ENCODE results near the gene MAPK6. TPM values are rescaled to one million over a fixed set of nuclear protein-coding genes. Genes with fewer than 3 reads are reported as not detected.

Gene MAPK6
- total and polyA plus RNA-seq, 2 of the 8 experiments (the other 6 are each of a cell fraction or from before 2014, with no cell fraction given) = 22.6 to 108 TPM

- TF ChIP-seq, protein P1, sequence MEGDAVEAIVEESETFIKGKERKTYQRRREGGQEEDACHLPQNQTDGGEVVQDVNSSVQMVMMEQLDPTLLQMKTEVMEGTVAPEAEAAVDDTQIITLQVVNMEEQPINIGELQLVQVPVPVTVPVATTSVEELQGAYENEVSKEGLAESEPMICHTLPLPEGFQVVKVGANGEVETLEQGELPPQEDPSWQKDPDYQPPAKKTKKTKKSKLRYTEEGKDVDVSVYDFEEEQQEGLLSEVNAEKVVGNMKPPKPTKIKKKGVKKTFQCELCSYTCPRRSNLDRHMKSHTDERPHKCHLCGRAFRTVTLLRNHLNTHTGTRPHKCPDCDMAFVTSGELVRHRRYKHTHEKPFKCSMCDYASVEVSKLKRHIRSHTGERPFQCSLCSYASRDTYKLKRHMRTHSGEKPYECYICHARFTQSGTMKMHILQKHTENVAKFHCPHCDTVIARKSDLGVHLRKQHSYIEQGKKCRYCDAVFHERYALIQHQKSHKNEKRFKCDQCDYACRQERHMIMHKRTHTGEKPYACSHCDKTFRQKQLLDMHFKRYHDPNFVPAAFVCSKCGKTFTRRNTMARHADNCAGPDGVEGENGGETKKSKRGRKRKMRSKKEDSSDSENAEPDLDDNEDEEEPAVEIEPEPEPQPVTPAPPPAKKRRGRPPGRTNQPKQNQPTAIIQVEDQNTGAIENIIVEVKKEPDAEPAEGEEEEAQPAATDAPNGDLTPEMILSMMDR (IDR thresholded peaks at IDR 0.05; ENCODE audit: control extremely low read depth in 1 of 3, insufficient read depth in 1 of 3, low read depth in 1 of 3, low read length in 3 of 3) = no peak
- TF ChIP-seq RNF2 (IDR thresholded peaks at IDR 0.05; ENCODE audit: borderline replicate concordance, low read depth, low read length, missing control alignments, poor library complexity, severe bottlenecking) (no peak), POLR2A (IDR thresholded peaks at IDR 0.05; ENCODE audit: control extremely low read depth in 1 of 2, low read depth in 2 of 2, low read length in 2 of 2) (no peak)
- TF ChIP-seq, protein P2, sequence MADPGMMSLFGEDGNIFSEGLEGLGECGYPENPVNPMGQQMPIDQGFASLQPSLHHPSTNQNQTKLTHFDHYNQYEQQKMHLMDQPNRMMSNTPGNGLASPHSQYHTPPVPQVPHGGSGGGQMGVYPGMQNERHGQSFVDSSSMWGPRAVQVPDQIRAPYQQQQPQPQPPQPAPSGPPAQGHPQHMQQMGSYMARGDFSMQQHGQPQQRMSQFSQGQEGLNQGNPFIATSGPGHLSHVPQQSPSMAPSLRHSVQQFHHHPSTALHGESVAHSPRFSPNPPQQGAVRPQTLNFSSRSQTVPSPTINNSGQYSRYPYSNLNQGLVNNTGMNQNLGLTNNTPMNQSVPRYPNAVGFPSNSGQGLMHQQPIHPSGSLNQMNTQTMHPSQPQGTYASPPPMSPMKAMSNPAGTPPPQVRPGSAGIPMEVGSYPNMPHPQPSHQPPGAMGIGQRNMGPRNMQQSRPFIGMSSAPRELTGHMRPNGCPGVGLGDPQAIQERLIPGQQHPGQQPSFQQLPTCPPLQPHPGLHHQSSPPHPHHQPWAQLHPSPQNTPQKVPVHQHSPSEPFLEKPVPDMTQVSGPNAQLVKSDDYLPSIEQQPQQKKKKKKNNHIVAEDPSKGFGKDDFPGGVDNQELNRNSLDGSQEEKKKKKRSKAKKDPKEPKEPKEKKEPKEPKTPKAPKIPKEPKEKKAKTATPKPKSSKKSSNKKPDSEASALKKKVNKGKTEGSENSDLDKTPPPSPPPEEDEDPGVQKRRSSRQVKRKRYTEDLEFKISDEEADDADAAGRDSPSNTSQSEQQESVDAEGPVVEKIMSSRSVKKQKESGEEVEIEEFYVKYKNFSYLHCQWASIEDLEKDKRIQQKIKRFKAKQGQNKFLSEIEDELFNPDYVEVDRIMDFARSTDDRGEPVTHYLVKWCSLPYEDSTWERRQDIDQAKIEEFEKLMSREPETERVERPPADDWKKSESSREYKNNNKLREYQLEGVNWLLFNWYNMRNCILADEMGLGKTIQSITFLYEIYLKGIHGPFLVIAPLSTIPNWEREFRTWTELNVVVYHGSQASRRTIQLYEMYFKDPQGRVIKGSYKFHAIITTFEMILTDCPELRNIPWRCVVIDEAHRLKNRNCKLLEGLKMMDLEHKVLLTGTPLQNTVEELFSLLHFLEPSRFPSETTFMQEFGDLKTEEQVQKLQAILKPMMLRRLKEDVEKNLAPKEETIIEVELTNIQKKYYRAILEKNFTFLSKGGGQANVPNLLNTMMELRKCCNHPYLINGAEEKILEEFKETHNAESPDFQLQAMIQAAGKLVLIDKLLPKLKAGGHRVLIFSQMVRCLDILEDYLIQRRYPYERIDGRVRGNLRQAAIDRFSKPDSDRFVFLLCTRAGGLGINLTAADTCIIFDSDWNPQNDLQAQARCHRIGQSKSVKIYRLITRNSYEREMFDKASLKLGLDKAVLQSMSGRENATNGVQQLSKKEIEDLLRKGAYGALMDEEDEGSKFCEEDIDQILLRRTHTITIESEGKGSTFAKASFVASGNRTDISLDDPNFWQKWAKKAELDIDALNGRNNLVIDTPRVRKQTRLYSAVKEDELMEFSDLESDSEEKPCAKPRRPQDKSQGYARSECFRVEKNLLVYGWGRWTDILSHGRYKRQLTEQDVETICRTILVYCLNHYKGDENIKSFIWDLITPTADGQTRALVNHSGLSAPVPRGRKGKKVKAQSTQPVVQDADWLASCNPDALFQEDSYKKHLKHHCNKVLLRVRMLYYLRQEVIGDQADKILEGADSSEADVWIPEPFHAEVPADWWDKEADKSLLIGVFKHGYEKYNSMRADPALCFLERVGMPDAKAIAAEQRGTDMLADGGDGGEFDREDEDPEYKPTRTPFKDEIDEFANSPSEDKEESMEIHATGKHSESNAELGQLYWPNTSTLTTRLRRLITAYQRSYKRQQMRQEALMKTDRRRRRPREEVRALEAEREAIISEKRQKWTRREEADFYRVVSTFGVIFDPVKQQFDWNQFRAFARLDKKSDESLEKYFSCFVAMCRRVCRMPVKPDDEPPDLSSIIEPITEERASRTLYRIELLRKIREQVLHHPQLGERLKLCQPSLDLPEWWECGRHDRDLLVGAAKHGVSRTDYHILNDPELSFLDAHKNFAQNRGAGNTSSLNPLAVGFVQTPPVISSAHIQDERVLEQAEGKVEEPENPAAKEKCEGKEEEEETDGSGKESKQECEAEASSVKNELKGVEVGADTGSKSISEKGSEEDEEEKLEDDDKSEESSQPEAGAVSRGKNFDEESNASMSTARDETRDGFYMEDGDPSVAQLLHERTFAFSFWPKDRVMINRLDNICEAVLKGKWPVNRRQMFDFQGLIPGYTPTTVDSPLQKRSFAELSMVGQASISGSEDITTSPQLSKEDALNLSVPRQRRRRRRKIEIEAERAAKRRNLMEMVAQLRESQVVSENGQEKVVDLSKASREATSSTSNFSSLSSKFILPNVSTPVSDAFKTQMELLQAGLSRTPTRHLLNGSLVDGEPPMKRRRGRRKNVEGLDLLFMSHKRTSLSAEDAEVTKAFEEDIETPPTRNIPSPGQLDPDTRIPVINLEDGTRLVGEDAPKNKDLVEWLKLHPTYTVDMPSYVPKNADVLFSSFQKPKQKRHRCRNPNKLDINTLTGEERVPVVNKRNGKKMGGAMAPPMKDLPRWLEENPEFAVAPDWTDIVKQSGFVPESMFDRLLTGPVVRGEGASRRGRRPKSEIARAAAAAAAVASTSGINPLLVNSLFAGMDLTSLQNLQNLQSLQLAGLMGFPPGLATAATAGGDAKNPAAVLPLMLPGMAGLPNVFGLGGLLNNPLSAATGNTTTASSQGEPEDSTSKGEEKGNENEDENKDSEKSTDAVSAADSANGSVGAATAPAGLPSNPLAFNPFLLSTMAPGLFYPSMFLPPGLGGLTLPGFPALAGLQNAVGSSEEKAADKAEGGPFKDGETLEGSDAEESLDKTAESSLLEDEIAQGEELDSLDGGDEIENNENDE (IDR thresholded peaks at IDR 0.05; ENCODE audit: insufficient replicate concordance, low read length) = no peak
Measured at GRCh38 chr15:51971032-51971374, 48.0 kb upstream of the MAPK6 start (continued).

Measured in H1 (cell line).